Skeletal muscle satellite cell (primary cell): ENCODE measurements around the gene ARHGDIG.
"Not testable (repeated sequence)": the region's sequence is repeated elsewhere in the genome, so short reads cannot be mapped to it uniquely, and the experiment has no call there.

Experiments
- H3K27me3 ChIP-seq: 2 replicates; pipeline ENCODE4 v1.7.0; 2013; ENCODE audit warnings: low read length; ENCODE audit not compliant: control insufficient read depth, insufficient read depth
- H3K36me3 ChIP-seq: 2 replicates; pipeline ENCODE4 v1.7.0; 2013; ENCODE audit warnings: mild to moderate bottlenecking, control low read depth, low read length; ENCODE audit not compliant: insufficient read depth
- H3K4me1 ChIP-seq: 2 replicates; pipeline ENCODE4 v1.7.0; 2013; ENCODE audit warnings: low read length; ENCODE audit not compliant: control insufficient read depth, insufficient read depth
- H3K4me2 ChIP-seq: 2 replicates; pipeline ENCODE4 v1.7.0; 2013; ENCODE audit warnings: mild to moderate bottlenecking, low read length
- H3K4me3 ChIP-seq: 2 replicates; pipeline ENCODE4 v1.7.0; 2013; ENCODE audit warnings: low read length
- H3K9ac ChIP-seq: 2 replicates; pipeline ENCODE4 v1.7.0; 2013; ENCODE audit warnings: mild to moderate bottlenecking, low read depth, low read length, moderate library complexity
- H3K9me3 ChIP-seq: replicated peaks from 2 replicates; pipeline ENCODE4 v1.7.0; 2013; ENCODE audit warnings: mild to moderate bottlenecking, control low read depth, low read length

ARHGDIG gene

GRCh38 chr16:325375-326145 is 45.2 kb downstream of the ARHGDIG start:
- no peaks in the 10 kb centered on the region for H3K9me3 ChIP-seq
- no peak overlapping the region for H3K4me2 ChIP-seq
- no peaks in the 10 kb centered on the region for H3K27me3 ChIP-seq
- H3K36me3 ChIP-seq: no peaks in the 10 kb centered on the region
- H3K4me3 ChIP-seq: no peak overlapping the region
- no peak overlapping the region for H3K9ac ChIP-seq
- H3K4me1 ChIP-seq: peaks cover 13% of the 10 kb centered on the region

DNA sequence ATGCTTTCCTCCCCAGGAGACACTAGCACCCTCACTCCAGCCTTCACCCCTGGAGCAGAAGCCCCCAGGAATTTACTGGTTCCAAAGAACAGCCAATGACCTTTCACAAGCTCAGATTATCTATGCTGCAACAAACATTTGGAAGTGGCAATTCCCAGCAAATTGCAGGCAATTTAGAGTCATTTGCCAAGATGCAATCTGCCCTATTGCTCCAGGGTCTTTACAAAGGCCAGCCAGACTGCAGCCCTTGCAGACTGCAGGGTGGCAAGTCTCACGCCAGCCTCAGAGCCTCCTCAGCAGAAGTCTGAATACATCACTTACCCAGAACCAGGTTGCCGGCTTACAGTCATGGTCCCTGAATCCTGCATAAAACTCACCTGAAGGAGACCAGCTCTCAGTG is 50.4 kb downstream of the ARHGDIG start:
- H3K27me3 ChIP-seq: no peaks in the 10 kb centered on the region
- no peak overlapping the region for H3K4me2 ChIP-seq
- no peaks in the 10 kb centered on the region for H3K36me3 ChIP-seq
- no peaks in the 10 kb centered on the region for H3K9me3 ChIP-seq
- no peak overlapping the region for H3K4me3 ChIP-seq
- no peak overlapping the region for H3K9ac ChIP-seq
- peaks cover 13% of the 10 kb centered on the region for H3K4me1 ChIP-seq

- not testable (repeated sequence) for H3K9ac ChIP-seq, H3K4me3 ChIP-seq, H3K27me3 ChIP-seq, H3K9me3 ChIP-seq, H3K36me3 ChIP-seq, H3K4me2 ChIP-seq
- peaks cover 13% of the 10 kb centered on the region for H3K4me1 ChIP-seq
Observed at GRCh38 chr16:331181-331814, 50.9 kb downstream of the ARHGDIG start.
